H9 (cell line): Measurements from ENCODE around the gene TGM5. TPM values are rescaled to one million over a fixed set of nuclear protein-coding genes. Genes with fewer than 3 reads are reported as not detected.

ENCODE experiments used
- DNase-seq: peaks from one replicate; pipeline ENCODE4 v3.0.0-alpha.2; 2017
- H2AFZ ChIP-seq: one replicate; pipeline ENCODE4 v1.6.1; 2013; ENCODE audit warnings: mild to moderate bottlenecking, low read length, control low read depth, moderate library complexity
- H2AK5ac ChIP-seq: 2 replicates; pipeline ENCODE4 v1.6.1; 2013; ENCODE audit warnings: low read length, control low read depth, mixed read lengths; ENCODE audit not compliant: insufficient read length
- H2BK120ac ChIP-seq: one replicate; pipeline ENCODE4 v1.6.1; 2013; ENCODE audit warnings: low read depth, mild to moderate bottlenecking, low read length, control low read depth, inconsistent platforms; ENCODE audit not compliant: poor library complexity, severe bottlenecking
- H2BK12ac ChIP-seq: 2 replicates; pipeline ENCODE4 v1.6.1; 2013; ENCODE audit warnings: low read length, control low read depth, mixed read lengths, low read depth; ENCODE audit not compliant: insufficient read length
- H2BK15ac ChIP-seq: 2 replicates; pipeline ENCODE4 v1.6.1; 2013; ENCODE audit warnings: low read depth, low read length, control low read depth
- H2BK20ac ChIP-seq: one replicate; pipeline ENCODE4 v1.6.1; 2013; ENCODE audit warnings: low read depth, mild to moderate bottlenecking, low read length, control low read depth, inconsistent platforms; ENCODE audit not compliant: poor library complexity, severe bottlenecking
- H2BK5ac ChIP-seq: 2 replicates; pipeline ENCODE4 v1.6.1; 2013; ENCODE audit warnings: low read length, control low read depth, mixed read lengths; ENCODE audit not compliant: insufficient read length
- H3K14ac ChIP-seq: 2 replicates; pipeline ENCODE4 v1.6.1; 2013; ENCODE audit warnings: low read length, control low read depth; ENCODE audit not compliant: insufficient read depth
- H3K18ac ChIP-seq: 2 replicates; pipeline ENCODE4 v1.6.1; 2013; ENCODE audit warnings: low read depth, mild to moderate bottlenecking, mixed read lengths, low read length, control low read depth; ENCODE audit not compliant: insufficient read length
- H3K23ac ChIP-seq: 2 replicates; pipeline ENCODE4 v1.6.1; 2013; ENCODE audit warnings: low read length, control low read depth, mixed read lengths, low read depth; ENCODE audit not compliant: insufficient read length
- H3K23me2 ChIP-seq: 2 replicates; pipeline ENCODE4 v1.6.1; 2013; ENCODE audit warnings: low read depth, mild to moderate bottlenecking, mixed read lengths, low read length, control low read depth; ENCODE audit not compliant: insufficient read length, poor library complexity, severe bottlenecking
- H3K27ac ChIP-seq: 2 replicates; pipeline ENCODE4 v1.5.1; 2013; ENCODE audit warnings: low read length, control low read depth, mixed read lengths, low read depth; ENCODE audit not compliant: insufficient read length
- H3K27me3 ChIP-seq: 2 replicates; pipeline ENCODE4 v1.6.1; 2013; ENCODE audit warnings: low read length, control low read depth, inconsistent platforms; ENCODE audit not compliant: insufficient read depth
- H3K4ac ChIP-seq: 2 replicates; pipeline ENCODE4 v1.6.1; 2013; ENCODE audit warnings: low read depth, mild to moderate bottlenecking, control low read depth, inconsistent platforms, low read length, moderate library complexity
- H3K4me1 ChIP-seq: 2 replicates; pipeline ENCODE4 v1.6.1; 2013; ENCODE audit warnings: low read length, control low read depth, inconsistent platforms; ENCODE audit not compliant: insufficient read depth
- H3K4me2 ChIP-seq: 2 replicates; pipeline ENCODE4 v1.6.1; 2013; ENCODE audit warnings: low read length, control low read depth, mixed read lengths; ENCODE audit not compliant: insufficient read length, insufficient read depth
- H3K56ac ChIP-seq: 2 replicates; pipeline ENCODE4 v1.6.1; 2013; ENCODE audit warnings: low read depth, mild to moderate bottlenecking, mixed read lengths, low read length, control low read depth; ENCODE audit not compliant: insufficient read length
- H3K79me1 ChIP-seq: 2 replicates; pipeline ENCODE4 v1.6.1; 2013; ENCODE audit warnings: low read depth, mild to moderate bottlenecking, moderate library complexity, low read length, control low read depth, inconsistent platforms; ENCODE audit not compliant: insufficient read depth, poor library complexity, severe bottlenecking
- H3K79me2 ChIP-seq: 2 replicates; pipeline ENCODE4 v1.6.1; 2013; ENCODE audit warnings: low read length, control low read depth, inconsistent platforms; ENCODE audit not compliant: insufficient read depth
- H3K9ac ChIP-seq: 2 replicates; pipeline ENCODE4 v1.6.1; 2013; ENCODE audit warnings: low read length, control low read depth, mixed read lengths; ENCODE audit not compliant: insufficient read length; ENCODE audit errors: extremely low read depth
- H3K9me3 ChIP-seq: one replicate; pipeline ENCODE4 v1.6.1; 2013; ENCODE audit warnings: low read depth, low read length, inconsistent platforms; ENCODE audit not compliant: control insufficient read depth
- H3T11ph ChIP-seq: one replicate; pipeline ENCODE4 v1.6.1; 2013; ENCODE audit warnings: mild to moderate bottlenecking, low read length, control low read depth, inconsistent platforms
- H4K20me1 ChIP-seq: one replicate; pipeline ENCODE4 v1.6.1; 2013; ENCODE audit not compliant: control insufficient read depth, insufficient read length, insufficient read depth
- H4K5ac ChIP-seq: 2 replicates; pipeline ENCODE4 v1.6.1; 2013; ENCODE audit warnings: low read depth, mild to moderate bottlenecking, mixed read lengths, low read length, control low read depth; ENCODE audit not compliant: insufficient read length
- H4K8ac ChIP-seq: replicated peaks from 2 replicates; pipeline ENCODE4 v1.6.1; 2013; ENCODE audit warnings: low read length, control low read depth, mixed read lengths, low read depth; ENCODE audit not compliant: insufficient read length
- H4K91ac ChIP-seq: 2 replicates; pipeline ENCODE4 v1.6.1; 2013; ENCODE audit warnings: low read depth, mild to moderate bottlenecking, moderate library complexity, mixed read lengths, low read length, control low read depth; ENCODE audit not compliant: insufficient read length
- H3K27ac Mint-ChIP-seq, 3 experiments: 2 replicates in 2 of 3; 3 replicates in 1 of 3; pipeline ENCODE4 v1.8.0; 2020 to 2021; ENCODE audit warnings: mixed read lengths in 3 of 3, mild to moderate bottlenecking in 1 of 3, moderate library complexity in 1 of 3
- H3K27me3 Mint-ChIP-seq: 2 replicates; pipeline ENCODE4 v1.8.0; 2021; ENCODE audit warnings: low read depth, mild to moderate bottlenecking, moderate library complexity, mixed read lengths
- H3K36me3 Mint-ChIP-seq, 3 experiments: 2 replicates in 2 of 3; 3 replicates in 1 of 3; pipeline ENCODE4 v1.8.0; 2020 to 2021; ENCODE audit warnings: low read depth in 3 of 3, mixed read lengths in 3 of 3; ENCODE audit not compliant: insufficient read depth in 1 of 3
- H3K4me1 Mint-ChIP-seq, 2 experiments: 2 replicates each; pipeline ENCODE4 v1.8.0; 2020; ENCODE audit warnings: mixed read lengths in 2 of 2
- H3K4me3 Mint-ChIP-seq, 2 experiments: 2 replicates in 1 of 2; 3 replicates in 1 of 2; pipeline ENCODE4 v1.8.0; 2020 to 2021; ENCODE audit warnings: mild to moderate bottlenecking in 2 of 2, mixed read lengths in 2 of 2, moderate library complexity in 1 of 2
- H3K9me3 Mint-ChIP-seq, 2 experiments: 2 replicates in 1 of 2; 3 replicates in 1 of 2; pipeline ENCODE4 v1.8.0; 2020; ENCODE audit warnings: mild to moderate bottlenecking in 2 of 2, mixed read lengths in 2 of 2, moderate library complexity in 1 of 2
- CTCF ChIP-seq: fragments of 200-600 bp; sonication (generic); conservative IDR thresholded peaks from 3 replicates; pipeline ENCODE4 v1.8.0; 2021; ENCODE audit warnings: antibody characterized with exemption, mild to moderate bottlenecking
- WGBS: extraction: QIAGEN DNeasy Blood & Tissue Kit; methylation state at CpG from one replicate; pipeline ENCODE4 v1.1.7; 2013; ENCODE audit warnings: missing lambda C conversion rate, low lambda C conversion rate, mixed read lengths; ENCODE audit not compliant: insufficient read length; ENCODE audit errors: extremely low coverage; 5-methylcytosine and 5-hydroxymethylcytosine counted together
- total RNA-seq: library from RNA; stranded (reverse); gene quantifications from 2 replicates; pipeline ENCODE4 v1.2.1, GENCODE V29; 2021

Gene TGM5
- total RNA-seq, 1 experiment from 2014 or later, result not detected

DNA sequence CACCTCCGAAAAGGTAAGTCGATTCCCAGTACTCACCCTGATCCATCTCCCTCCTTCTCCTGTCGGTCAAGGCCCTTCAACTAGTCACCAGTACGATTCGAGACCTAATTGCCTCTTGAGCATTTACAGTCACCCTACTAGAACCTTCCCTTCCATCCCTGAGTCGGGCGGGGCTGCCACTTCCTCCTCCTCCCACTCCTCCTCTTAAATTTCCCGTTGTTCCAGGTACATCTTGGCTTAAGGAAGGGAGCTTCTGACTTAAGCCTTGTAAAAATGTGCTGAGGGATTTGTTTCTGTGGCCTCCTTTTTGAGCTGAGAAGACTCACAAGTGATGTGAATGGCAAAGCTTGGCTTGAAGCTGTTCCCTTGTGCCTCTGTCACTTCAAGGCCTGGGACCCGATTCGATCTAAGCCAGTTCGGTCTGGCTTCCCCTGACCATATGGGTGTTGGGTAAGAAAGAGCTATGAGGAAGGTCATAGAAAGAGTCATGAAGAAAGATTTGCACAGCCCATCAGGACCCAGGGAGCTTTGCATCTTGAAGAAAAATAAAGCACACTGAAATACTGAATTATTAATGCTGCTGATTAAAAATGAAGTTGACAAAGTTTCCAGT is 35.6 kb upstream of the TGM5 start, which contains the start of gene TGM7:
TSS of gene TGM7 (minus strand) at position 51 of the 613 bp plus-strand sequence.
- Histone ChIP-seq H3K79me1 (no peaks in the 10 kb centered on the region), H3K4me2 (no peak within 1 kb of the TSS), H3K23ac (no peak within 1 kb of the TSS), H3K23me2 (no peaks in the 10 kb centered on the region), H2BK120ac (no peak within 1 kb of the TSS), H3K4me1 (no peaks in the 10 kb centered on the region; the same call in 1 of the 2 replicates), H3K4ac (no peak within 1 kb of the TSS), H4K8ac (no peak within 1 kb of the TSS), H2AK5ac (no peak within 1 kb of the TSS), H3K27me3 (no peaks in the 10 kb centered on the region; the same call in 1 of the 2 replicates), H3K79me2 (no peaks in the 10 kb centered on the region), H3K9me3 (no peaks in the 10 kb centered on the region), H2BK20ac (no peak within 1 kb of the TSS), H4K91ac (no peak within 1 kb of the TSS), H3K27ac (no peak within 1 kb of the TSS), H2BK12ac (no peak within 1 kb of the TSS), H3K14ac (no peak within 1 kb of the TSS), H4K5ac (no peak within 1 kb of the TSS), H3K18ac (no peak within 1 kb of the TSS), H4K20me1 (peaks cover 3% of the 10 kb centered on the region), H2BK5ac (no peak within 1 kb of the TSS), H2AFZ (no peak within 1 kb of the TSS), H2BK15ac (no peak within 1 kb of the TSS), H3K9ac (no peak within 1 kb of the TSS), H3T11ph (no peak within 1 kb of the TSS), H3K56ac (no peak within 1 kb of the TSS)
- WGBS, result no CpG with 5 or more reads among the region's 11 CpGs
- Mint-ChIP-seq H3K27me3 (peaks cover 9% of the 10 kb centered on the region), H3K4me3 (no peak within 1 kb of the TSS), H3K4me1 (peaks cover 7 to 8% of the 10 kb centered on the region in 2 experiments), H3K36me3 (no peaks in the 10 kb centered on the region), H3K27ac (peak within 1 kb of the TSS in 1 of 3 experiments; percentile 78; a peak in 1 of 7 replicates), H3K9me3 (no peaks in the 10 kb centered on the region)
- DNase-seq, result no peak
- TF ChIP-seq CTCF, result no peak
